ENCODE results near the gene CNTN2.

DNA sequence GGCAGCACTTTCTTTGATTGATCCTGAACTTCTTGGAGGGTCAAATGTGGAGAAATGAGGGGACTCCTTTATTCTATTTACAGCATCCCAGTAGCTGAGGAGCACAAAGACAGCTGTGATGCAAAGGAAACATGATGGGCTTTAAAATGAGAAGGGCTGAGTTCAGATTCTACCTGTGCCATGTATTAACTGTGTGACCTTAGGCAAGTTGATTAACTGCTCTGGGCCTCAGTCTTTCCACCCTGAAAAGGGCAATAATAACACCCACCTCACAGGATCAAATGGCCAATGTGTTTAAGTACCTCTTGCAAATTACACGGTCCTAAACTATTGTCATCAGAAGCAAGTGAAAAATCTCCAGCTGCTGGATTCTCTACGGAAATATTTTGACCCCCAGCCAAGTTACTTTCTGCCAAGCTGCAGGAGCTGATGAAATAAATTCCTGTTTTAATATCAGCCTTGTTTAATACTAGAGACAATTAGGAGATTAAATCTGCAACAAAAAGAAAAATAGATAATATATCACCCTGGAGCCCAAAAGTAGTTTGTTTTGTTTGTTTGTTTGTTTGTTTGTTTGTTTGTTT lies 25.5 kb downstream of the CNTN2 start:
- TF ChIP-seq, protein P1, sequence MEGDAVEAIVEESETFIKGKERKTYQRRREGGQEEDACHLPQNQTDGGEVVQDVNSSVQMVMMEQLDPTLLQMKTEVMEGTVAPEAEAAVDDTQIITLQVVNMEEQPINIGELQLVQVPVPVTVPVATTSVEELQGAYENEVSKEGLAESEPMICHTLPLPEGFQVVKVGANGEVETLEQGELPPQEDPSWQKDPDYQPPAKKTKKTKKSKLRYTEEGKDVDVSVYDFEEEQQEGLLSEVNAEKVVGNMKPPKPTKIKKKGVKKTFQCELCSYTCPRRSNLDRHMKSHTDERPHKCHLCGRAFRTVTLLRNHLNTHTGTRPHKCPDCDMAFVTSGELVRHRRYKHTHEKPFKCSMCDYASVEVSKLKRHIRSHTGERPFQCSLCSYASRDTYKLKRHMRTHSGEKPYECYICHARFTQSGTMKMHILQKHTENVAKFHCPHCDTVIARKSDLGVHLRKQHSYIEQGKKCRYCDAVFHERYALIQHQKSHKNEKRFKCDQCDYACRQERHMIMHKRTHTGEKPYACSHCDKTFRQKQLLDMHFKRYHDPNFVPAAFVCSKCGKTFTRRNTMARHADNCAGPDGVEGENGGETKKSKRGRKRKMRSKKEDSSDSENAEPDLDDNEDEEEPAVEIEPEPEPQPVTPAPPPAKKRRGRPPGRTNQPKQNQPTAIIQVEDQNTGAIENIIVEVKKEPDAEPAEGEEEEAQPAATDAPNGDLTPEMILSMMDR (IDR thresholded peaks at IDR 0.05; ENCODE audit: low read depth, low read length) = no peak
- TF ChIP-seq POLR2A (IDR thresholded peaks at IDR 0.05; ENCODE audit: extremely low read depth, insufficient read length) (no peak), MYC (IDR thresholded peaks at IDR 0.05; ENCODE audit: low read depth, low read length) (no peak)
- TF ChIP-seq, protein P2, sequence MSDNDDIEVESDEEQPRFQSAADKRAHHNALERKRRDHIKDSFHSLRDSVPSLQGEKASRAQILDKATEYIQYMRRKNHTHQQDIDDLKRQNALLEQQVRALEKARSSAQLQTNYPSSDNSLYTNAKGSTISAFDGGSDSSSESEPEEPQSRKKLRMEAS (IDR thresholded peaks at IDR 0.05; ENCODE audit: low read depth, low read length) = no peak
